HEK293 (cell line): Measurements from ENCODE around the gene SARS2.
A peak's percentile ranks its signal among the peaks of the same experiment; 100 is the strongest.

Experiments used
- BCL11A ChIP-seq: fragments of 450-650 bp; formaldehyde crosslinking; IDR thresholded peaks from 2 replicates; pipeline ENCODE4 v1.5.1; 2016; ENCODE audit warnings: low read depth, missing biosample characterization, missing genetic modification characterization
- HOXD13 ChIP-seq: sonication (generic); formaldehyde crosslinking; IDR thresholded peaks from 2 replicates; pipeline ENCODE4 v1.8.0; 2022; ENCODE audit warnings: missing genetic modification reagents, borderline replicate concordance
- MYNN ChIP-seq: fragments of 450-650 bp; formaldehyde crosslinking; IDR thresholded peaks from 2 replicates; pipeline ENCODE4 v1.5.1; 2016; ENCODE audit warnings: missing biosample characterization, missing genetic modification characterization, borderline replicate concordance
- MZF1 ChIP-seq: fragments of 450-650 bp; formaldehyde crosslinking; IDR thresholded peaks from 2 replicates; pipeline ENCODE4 v1.5.1; 2017; ENCODE audit warnings: missing biosample characterization, missing genetic modification characterization, borderline replicate concordance
- PATZ1 ChIP-seq: fragments of 450-650 bp; formaldehyde crosslinking; IDR thresholded peaks from 2 replicates; pipeline ENCODE4 v1.5.1; 2016; ENCODE audit warnings: missing biosample characterization, missing genetic modification characterization
- SP7 ChIP-seq: fragments of 450-650 bp; formaldehyde crosslinking; IDR thresholded peaks from 2 replicates; pipeline ENCODE4 v1.5.1; 2016; ENCODE audit warnings: missing biosample characterization, missing genetic modification characterization
- ZBTB11 ChIP-seq: fragments of 450-650 bp; formaldehyde crosslinking; conservative IDR thresholded peaks from 2 replicates; pipeline ENCODE4 v1.5.1; 2016; ENCODE audit warnings: low read depth, missing biosample characterization, missing genetic modification characterization
- ZFP37 ChIP-seq: fragments of 450-650 bp; formaldehyde crosslinking; IDR thresholded peaks from 2 replicates; pipeline ENCODE4 v1.5.1; 2016; ENCODE audit warnings: missing biosample characterization, missing genetic modification characterization
- ZNF133 ChIP-seq: fragments of 450-650 bp; formaldehyde crosslinking; IDR thresholded peaks from 2 replicates; pipeline ENCODE4 v1.5.1; 2016; ENCODE audit warnings: missing biosample characterization, missing genetic modification characterization
- ZNF174 ChIP-seq: fragments of 450-650 bp; formaldehyde crosslinking; IDR thresholded peaks from 2 replicates; pipeline ENCODE4 v1.5.0; 2017; ENCODE audit warnings: missing biosample characterization, mild to moderate bottlenecking, missing genetic modification characterization
- ZNF175 ChIP-seq: fragments of 450-650 bp; formaldehyde crosslinking; IDR thresholded peaks from 2 replicates; pipeline ENCODE4 v1.5.1; 2016; ENCODE audit warnings: missing biosample characterization, missing genetic modification characterization
- ZNF221 ChIP-seq: fragments of 450-650 bp; formaldehyde crosslinking; IDR thresholded peaks from 2 replicates; pipeline ENCODE4 v1.5.1; 2017; ENCODE audit warnings: missing biosample characterization, missing genetic modification characterization, borderline replicate concordance
- ZNF311 ChIP-seq: fragments of 450-650 bp; formaldehyde crosslinking; IDR thresholded peaks from 2 replicates; pipeline ENCODE4 v1.5.1; 2017; ENCODE audit warnings: missing biosample characterization, missing genetic modification characterization, borderline replicate concordance
- ZNF324 ChIP-seq: fragments of 450-650 bp; formaldehyde crosslinking; IDR thresholded peaks from 2 replicates; pipeline ENCODE4 v1.5.1; 2016; ENCODE audit warnings: missing biosample characterization, missing genetic modification characterization
- ZNF350 ChIP-seq: fragments of 450-650 bp; formaldehyde crosslinking; IDR thresholded peaks from 2 replicates; pipeline ENCODE4 v1.5.0; 2017; ENCODE audit warnings: missing biosample characterization, mild to moderate bottlenecking, missing genetic modification characterization
- ZNF449 ChIP-seq: fragments of 450-650 bp; formaldehyde crosslinking; IDR thresholded peaks from 2 replicates; pipeline ENCODE4 v1.5.1; 2017; ENCODE audit warnings: missing biosample characterization, mild to moderate bottlenecking, missing genetic modification characterization, moderate library complexity
- ZNF548 ChIP-seq: fragments of 450-650 bp; formaldehyde crosslinking; IDR thresholded peaks from 2 replicates; pipeline ENCODE4 v1.5.1; 2016; ENCODE audit warnings: missing biosample characterization, missing genetic modification characterization
- ZNF621 ChIP-seq: fragments of 450-650 bp; formaldehyde crosslinking; IDR thresholded peaks from 2 replicates; pipeline ENCODE4 v1.5.1; 2017; ENCODE audit warnings: missing biosample characterization, missing genetic modification characterization
- ZNF623 ChIP-seq: fragments of 450-650 bp; formaldehyde crosslinking; IDR thresholded peaks from 2 replicates; pipeline ENCODE4 v1.5.1; 2016; ENCODE audit warnings: missing biosample characterization, missing genetic modification characterization
- ZNF629 ChIP-seq: fragments of 450-650 bp; formaldehyde crosslinking; IDR thresholded peaks from 2 replicates; pipeline ENCODE4 v1.5.1; 2017; ENCODE audit warnings: missing biosample characterization, missing genetic modification characterization
- ZSCAN16 ChIP-seq: fragments of 450-650 bp; formaldehyde crosslinking; IDR thresholded peaks from 2 replicates; pipeline ENCODE4 v1.5.1; 2016; ENCODE audit warnings: missing biosample characterization, missing genetic modification characterization
- TF ChIP-seq, protein P1 (sequence below): fragments of 450-650 bp; formaldehyde crosslinking; IDR thresholded peaks from 2 replicates; pipeline ENCODE4; 2016; ENCODE audit warnings: missing biosample characterization, missing genetic modification characterization
- TF ChIP-seq, protein P2 (sequence below): fragments of 450-650 bp; formaldehyde crosslinking; IDR thresholded peaks from 2 replicates; pipeline ENCODE4 v1.5.1; 2016; ENCODE audit warnings: missing biosample characterization, missing genetic modification characterization, borderline replicate concordance
- TF ChIP-seq, protein P3 (sequence below): fragments of 450-650 bp; formaldehyde crosslinking; IDR thresholded peaks from 2 replicates; pipeline ENCODE4 v1.5.1; 2016; ENCODE audit warnings: missing biosample characterization, missing genetic modification characterization
- TF ChIP-seq, protein P4 (sequence below): fragments of 450-650 bp; formaldehyde crosslinking; IDR thresholded peaks from 2 replicates; pipeline ENCODE4 v1.5.1; 2016; ENCODE audit warnings: missing biosample characterization, missing genetic modification characterization

SARS2 gene

DNA sequence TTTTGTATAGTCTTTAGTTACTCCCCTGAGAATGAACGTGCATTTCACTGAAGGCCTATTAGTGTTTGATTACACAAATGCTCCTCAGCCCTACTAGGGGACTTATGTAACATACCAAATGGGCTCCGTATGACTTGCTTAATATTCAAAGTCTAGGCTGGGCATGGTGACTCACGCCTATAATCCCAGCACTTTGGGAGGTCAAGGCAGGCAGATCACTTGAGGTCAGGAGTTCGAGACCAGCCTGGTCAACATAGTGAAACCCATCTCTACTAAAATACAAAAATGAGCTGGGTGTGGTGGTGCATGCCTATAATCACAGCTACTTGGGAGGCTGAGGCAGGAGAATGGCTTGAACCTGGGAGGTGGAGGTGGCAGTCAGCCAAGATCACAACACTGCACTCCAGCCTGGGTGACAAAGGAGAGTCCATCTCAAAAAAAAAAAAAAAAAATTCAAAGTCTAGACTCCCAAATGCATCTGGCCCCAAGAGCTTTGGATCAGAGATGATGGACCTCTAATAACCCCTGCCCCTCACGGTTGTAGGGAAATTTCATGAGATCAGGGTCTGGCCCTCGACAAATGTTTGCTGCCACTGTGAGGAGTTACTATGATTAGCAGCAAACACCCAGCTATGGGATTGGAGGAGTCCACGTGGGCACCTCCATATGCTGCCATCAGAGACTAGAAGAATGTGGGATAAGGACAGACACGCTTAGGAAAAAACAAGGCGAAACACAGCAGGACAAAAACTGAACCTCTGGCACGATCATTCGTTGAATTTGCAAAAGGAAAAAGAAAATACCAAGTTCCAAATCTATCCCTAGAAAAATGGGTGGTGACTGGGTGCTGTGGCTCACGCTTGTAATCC is 40.3 kb upstream of the SARS2 start (continued):
- TF ChIP-seq PATZ1 (tag by site-specific recombination) (peak; percentile 36; the same call in 1 of the 2 replicates), ZNF629 (tag by site-specific recombination) (peak; percentile 65; the same call in 1 of the 2 replicates), ZNF324 (tag by site-specific recombination) (no peak; the same call in 1 of the 2 replicates), MYNN (tag by site-specific recombination) (no peak), ZNF350 (tag by site-specific recombination) (no peak), ZNF175 (tag by site-specific recombination) (no peak), ZNF133 (no peak), ZNF221 (no peak), HOXD13 (CRISPR knock-in tag) (no peak), ZFP37 (tag by site-specific recombination) (no peak), ZNF174 (tag by site-specific recombination) (no peak), ZNF548 (tag by site-specific recombination) (no peak), SP7 (tag by site-specific recombination) (peak; percentile 55; the same call in 1 of the 2 replicates), ZNF449 (tag by site-specific recombination) (peak; percentile 83; the same call in 1 of the 2 replicates), BCL11A (tag by site-specific recombination) (peak; percentile 66), ZNF311 (tag by site-specific recombination) (no peak), ZSCAN16 (tag by site-specific recombination) (no peak), ZBTB11 (no peak), ZNF623 (tag by site-specific recombination) (no peak), MZF1 (0 out of 2 replicates have a peak, but pooled peaks have one; percentile 16), ZNF621 (tag by site-specific recombination) (no peak)
- TF ChIP-seq, protein P1, sequence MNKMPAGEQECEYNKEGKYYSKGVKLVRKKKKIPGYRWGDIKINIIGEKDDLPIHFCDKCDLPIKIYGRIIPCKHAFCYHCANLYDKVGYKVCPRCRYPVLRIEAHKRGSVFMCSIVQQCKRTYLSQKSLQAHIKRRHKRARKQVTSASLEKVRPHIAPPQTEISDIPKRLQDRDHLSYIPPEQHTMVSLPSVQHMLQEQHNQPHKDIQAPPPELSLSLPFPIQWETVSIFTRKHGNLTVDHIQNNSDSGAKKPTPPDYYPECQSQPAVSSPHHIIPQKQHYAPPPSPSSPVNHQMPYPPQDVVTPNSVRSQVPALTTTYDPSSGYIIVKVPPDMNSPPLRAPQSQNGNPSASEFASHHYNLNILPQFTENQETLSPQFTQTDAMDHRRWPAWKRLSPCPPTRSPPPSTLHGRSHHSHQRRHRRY (tag by site-specific recombination): no peak
- TF ChIP-seq, protein P2, sequence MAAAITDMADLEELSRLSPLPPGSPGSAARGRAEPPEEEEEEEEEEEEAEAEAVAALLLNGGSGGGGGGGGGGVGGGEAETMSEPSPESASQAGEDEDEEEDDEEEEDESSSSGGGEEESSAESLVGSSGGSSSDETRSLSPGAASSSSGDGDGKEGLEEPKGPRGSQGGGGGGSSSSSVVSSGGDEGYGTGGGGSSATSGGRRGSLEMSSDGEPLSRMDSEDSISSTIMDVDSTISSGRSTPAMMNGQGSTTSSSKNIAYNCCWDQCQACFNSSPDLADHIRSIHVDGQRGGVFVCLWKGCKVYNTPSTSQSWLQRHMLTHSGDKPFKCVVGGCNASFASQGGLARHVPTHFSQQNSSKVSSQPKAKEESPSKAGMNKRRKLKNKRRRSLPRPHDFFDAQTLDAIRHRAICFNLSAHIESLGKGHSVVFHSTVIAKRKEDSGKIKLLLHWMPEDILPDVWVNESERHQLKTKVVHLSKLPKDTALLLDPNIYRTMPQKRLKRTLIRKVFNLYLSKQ (tag by site-specific recombination): no peak
- TF ChIP-seq, protein P3, sequence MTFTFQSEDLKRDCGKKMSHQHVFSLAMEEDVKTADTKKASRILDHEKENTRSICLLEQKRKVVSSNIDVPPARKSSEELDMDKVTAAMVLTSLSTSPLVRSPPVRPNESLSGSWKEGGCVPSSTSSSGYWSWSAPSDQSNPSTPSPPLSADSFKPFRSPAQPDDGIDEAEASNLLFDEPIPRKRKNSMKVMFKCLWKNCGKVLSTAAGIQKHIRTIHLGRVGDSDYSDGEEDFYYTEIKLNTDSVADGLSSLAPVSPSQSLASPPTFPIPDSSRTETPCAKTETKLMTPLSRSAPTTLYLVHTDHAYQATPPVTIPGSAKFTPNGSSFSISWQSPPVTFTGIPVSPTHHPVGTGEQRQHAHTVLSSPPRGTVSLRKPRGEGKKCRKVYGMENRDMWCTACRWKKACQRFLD (tag by site-specific recombination): no peak
- TF ChIP-seq, protein P4, sequence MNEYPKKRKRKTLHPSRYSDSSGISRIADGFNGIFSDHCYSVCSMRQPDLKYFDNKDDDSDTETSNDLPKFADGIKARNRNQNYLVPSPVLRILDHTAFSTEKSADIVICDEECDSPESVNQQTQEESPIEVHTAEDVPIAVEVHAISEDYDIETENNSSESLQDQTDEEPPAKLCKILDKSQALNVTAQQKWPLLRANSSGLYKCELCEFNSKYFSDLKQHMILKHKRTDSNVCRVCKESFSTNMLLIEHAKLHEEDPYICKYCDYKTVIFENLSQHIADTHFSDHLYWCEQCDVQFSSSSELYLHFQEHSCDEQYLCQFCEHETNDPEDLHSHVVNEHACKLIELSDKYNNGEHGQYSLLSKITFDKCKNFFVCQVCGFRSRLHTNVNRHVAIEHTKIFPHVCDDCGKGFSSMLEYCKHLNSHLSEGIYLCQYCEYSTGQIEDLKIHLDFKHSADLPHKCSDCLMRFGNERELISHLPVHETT (tag by site-specific recombination): peak; percentile 85
